ENCODE results near the gene WDR83. TPM values are rescaled to one million over a fixed set of nuclear protein-coding genes. Genes with fewer than 3 reads are reported as not detected.

The WDR83 gene
- total and polyA plus RNA-seq, 2 of the 8 experiments (the other 6 are each of a cell fraction or from before 2014, with no cell fraction given), result 12.6 to 15.3 TPM

DNA sequence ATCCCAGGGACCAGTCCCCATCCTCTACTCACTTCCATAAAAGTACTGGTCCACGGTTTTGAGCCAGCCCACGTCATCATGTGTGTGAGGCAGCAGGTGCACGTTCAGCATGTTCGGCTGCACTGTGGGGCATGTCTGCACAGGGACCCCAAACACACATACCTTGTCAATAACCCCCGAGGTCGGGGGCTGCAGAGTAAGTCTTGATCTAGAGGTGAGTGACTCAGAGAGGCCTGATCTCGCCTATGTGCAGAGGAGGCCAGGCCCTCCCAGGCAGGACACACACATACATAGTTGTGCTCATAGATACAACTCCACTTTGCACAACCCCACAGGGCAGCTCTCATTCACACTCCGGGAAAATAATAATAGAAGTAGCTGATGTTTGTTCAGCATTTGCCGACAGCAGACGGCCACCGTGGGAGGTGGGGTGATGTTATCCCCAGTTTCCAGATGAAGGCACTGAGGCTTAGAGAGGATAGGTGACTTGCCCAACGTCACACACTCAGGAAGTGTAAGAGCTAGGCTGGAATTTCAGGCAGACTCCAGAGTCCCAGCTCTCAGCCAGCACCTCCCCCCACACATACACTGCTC is 839 bp upstream of the WDR83 start:
- TF ChIP-seq EZH2 (IDR thresholded peaks at IDR 0.05; ENCODE audit: low read depth, low read length, severe bottlenecking), result no peak
- no peak for TF ChIP-seq EGR1 (IDR thresholded peaks at IDR 0.05; ENCODE audit: borderline replicate concordance, low read depth, low read length)
- no peak for TF ChIP-seq NRF1 (IDR thresholded peaks at IDR 0.05; ENCODE audit: low read depth, low read length)
- H3K27me3 ChIP-seq (replicated peaks in 1 of 4; ENCODE audit: control insufficient read depth in 3 of 4, extremely low read depth in 1 of 4, insufficient read depth in 3 of 4, low read length in 3 of 4), result no peaks in the 10 kb centered on the region; a peak in 1 of 7 replicates
- H2AFZ ChIP-seq (ENCODE audit: low read length), result no peak overlapping the region
- ChIA-PET CTCF (ENCODE audit: partially characterized antibody) (interaction anchor here (0.8 to 2.3 kb wide), 5 partner anchors 9 to 102 kb away, joined by 3 to 7 read pairs (median 6); no protein-coding TSS in a partner anchor), POLR2A (ENCODE audit: partially characterized antibody) (interaction anchor here (0.8 to 5.3 kb wide), 7 partner anchors 11 to 1835 kb away, joined by 3 to 31 read pairs (median 7); partner anchors contain the start of genes DHPS and TNPO2)
- peak overlapping the region; percentile 99 to 100 for H3K4me2 ChIP-seq (ENCODE audit: insufficient read depth in 1 of 2, low read depth in 2 of 2, low read length in 2 of 2)
- no peak overlapping the region for H2BK120ac ChIP-seq (replicated peaks; ENCODE audit: low read depth, low read length)
- H4K8ac ChIP-seq (ENCODE audit: extremely low read depth, insufficient read depth, low read length), result peak overlapping the region; percentile 82
- no peak overlapping the region for H3K14ac ChIP-seq (ENCODE audit: insufficient read length)
- peak overlapping the region; percentile 88 to 97 (median 92) for H3K4me3 ChIP-seq (ENCODE audit: extremely low read depth in 1 of 4, insufficient read depth in 2 of 4, low read depth in 3 of 4, low read length in 4 of 4)
- no peak overlapping the region for H3K18ac ChIP-seq (ENCODE audit: extremely low read depth, low read length)
- peak overlapping the region; percentile 17; the same call in 1 of the 2 replicates for H2AK5ac ChIP-seq (ENCODE audit: low read depth, low read length)
- peaks cover 4% of the 10 kb centered on the region; the same call in 1 of the 2 replicates for H3K79me1 ChIP-seq (ENCODE audit: low read depth, low read length)
- H2BK12ac ChIP-seq (ENCODE audit: low read depth, low read length), result peak overlapping the region; percentile 68; the same call in 1 of the 2 replicates
- 85% methylated on average over 12 of the region's 12 CpGs; no CpG with 5 or more reads in 1 of the 2 experiments for WGBS, 2 experiments (ENCODE audit: extremely low coverage in 1 of 2, insufficient coverage in 1 of 2, insufficient read length in 1 of 2, insufficient replicate concordance in 2 of 2, low coverage in 1 of 2, low lambda C conversion rate in 2 of 2, missing lambda C conversion rate in 1 of 2)
- no peak overlapping the region for H3K23ac ChIP-seq (ENCODE audit: insufficient read length)
- no peak for DNase-seq (ENCODE audit: low read depth in 1 of 2, low spot score in 2 of 2)
- peaks cover 6 to 10% (median 6%) of the 10 kb centered on the region in 4 experiments; a peak in 5 of 8 replicates for H3K36me3 ChIP-seq (ENCODE audit: control insufficient read depth in 2 of 4, insufficient read depth in 4 of 4, low read length in 3 of 4)
- no peak overlapping the region for H4K91ac ChIP-seq (replicated peaks; ENCODE audit: insufficient read length, low read length)
- H3K9ac ChIP-seq (replicated peaks in 1 of 4; ENCODE audit: extremely low read depth in 1 of 4, low read depth in 3 of 4, low read length in 3 of 4), result peak overlapping the region in 3 of 4 experiments; percentile 10 to 91 (median 71); a peak in 4 of 7 replicates
- peaks cover 24% of the 10 kb centered on the region for H3K23me2 ChIP-seq (ENCODE audit: low read depth, low read length)
- peak overlapping the region; percentile 55; the same call in 1 of the 2 replicates for H2BK5ac ChIP-seq (ENCODE audit: low read depth, low read length)
- FAIRE-seq, result no peak
- no peak overlapping the region for H2BK15ac ChIP-seq (ENCODE audit: low read length)
- H3K4ac ChIP-seq (replicated peaks; ENCODE audit: insufficient read length, low read depth, low read length), result no peak overlapping the region
- H3K56ac ChIP-seq (replicated peaks; ENCODE audit: insufficient read length, low read depth, low read length), result no peak overlapping the region
- H3K9me3 ChIP-seq (ENCODE audit: insufficient read depth in 2 of 2, low read depth in 1 of 2, low read length in 1 of 2), result no peaks in the 10 kb centered on the region
- 0 out of 2 replicates have a peak overlapping the region, but pooled peaks have one; percentile 27 for H3K27ac ChIP-seq (ENCODE audit: low read depth, low read length)
- peaks cover 3 to 22% (median 7%) of the 10 kb centered on the region in 4 experiments for H3K4me1 ChIP-seq (replicated peaks in 1 of 4; ENCODE audit: control insufficient read depth in 3 of 4, insufficient read depth in 4 of 4, low read length in 3 of 4)
- peaks cover 0 to 22% of the 10 kb centered on the region in 2 experiments; a peak in 1 of 4 replicates for H3K79me2 ChIP-seq (ENCODE audit: control insufficient read depth in 1 of 2, insufficient read depth in 2 of 2, low read length in 2 of 2)
- no peak overlapping the region for H4K5ac ChIP-seq (ENCODE audit: insufficient read length, low read depth, low read length)
- H4K20me1 ChIP-seq (replicated peaks in 1 of 2; ENCODE audit: control insufficient read depth in 1 of 2, insufficient read depth in 2 of 2, low read length in 2 of 2), result peaks cover 0 to 9% of the 10 kb centered on the region in 2 experiments
- no peak overlapping the region for H2BK20ac ChIP-seq (ENCODE audit: low read length)

Data from H1 (cell line).